Sigmoid colon (tissue), 3 donors: ENCODE results near the gene KRTAP12-3.

ENCODE experiments used
- POLR2A ChIP-seq, 2 donors: fragments of 450-650 bp; IDR thresholded peaks; one replicate each; pipeline ENCODE4 v1.6.1; 2016; ENCODE audit warnings: antibody characterized with exemption in 2 of 2, mild to moderate bottlenecking in 2 of 2, moderate library complexity in 2 of 2
- TF ChIP-seq, protein P1 (sequence below), 4 experiments: fragments of 450-650 bp in 3 of 4; fragments of 200-600 bp in 1 of 4; IDR thresholded peaks; one replicate each; pipeline ENCODE4 v1.5.1; 2016 to 2019; ENCODE audit warnings: antibody characterized with exemption in 4 of 4, mild to moderate bottlenecking in 3 of 4, moderate library complexity in 2 of 4

DNA sequence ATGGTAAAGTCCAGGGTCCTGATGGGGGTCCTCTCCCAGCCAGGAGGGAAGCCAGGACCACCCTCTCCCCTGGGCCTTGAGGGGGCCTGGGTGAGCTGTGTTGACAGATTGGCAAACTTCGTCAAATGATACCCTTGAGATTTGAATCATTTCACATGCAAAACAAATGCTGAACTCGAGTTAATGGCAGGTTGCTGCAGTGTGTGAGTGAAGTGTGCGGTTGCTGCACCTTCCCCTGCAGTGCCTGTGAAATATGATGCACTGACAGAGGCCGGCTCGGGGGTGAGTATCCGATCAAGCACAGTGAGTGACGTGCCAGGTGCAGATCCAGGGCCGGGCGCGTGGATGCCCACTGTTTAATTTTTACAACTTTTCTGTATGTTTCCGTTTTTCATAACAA, 29.9 kb downstream of the KRTAP12-3 start:
- TF ChIP-seq, protein P1, sequence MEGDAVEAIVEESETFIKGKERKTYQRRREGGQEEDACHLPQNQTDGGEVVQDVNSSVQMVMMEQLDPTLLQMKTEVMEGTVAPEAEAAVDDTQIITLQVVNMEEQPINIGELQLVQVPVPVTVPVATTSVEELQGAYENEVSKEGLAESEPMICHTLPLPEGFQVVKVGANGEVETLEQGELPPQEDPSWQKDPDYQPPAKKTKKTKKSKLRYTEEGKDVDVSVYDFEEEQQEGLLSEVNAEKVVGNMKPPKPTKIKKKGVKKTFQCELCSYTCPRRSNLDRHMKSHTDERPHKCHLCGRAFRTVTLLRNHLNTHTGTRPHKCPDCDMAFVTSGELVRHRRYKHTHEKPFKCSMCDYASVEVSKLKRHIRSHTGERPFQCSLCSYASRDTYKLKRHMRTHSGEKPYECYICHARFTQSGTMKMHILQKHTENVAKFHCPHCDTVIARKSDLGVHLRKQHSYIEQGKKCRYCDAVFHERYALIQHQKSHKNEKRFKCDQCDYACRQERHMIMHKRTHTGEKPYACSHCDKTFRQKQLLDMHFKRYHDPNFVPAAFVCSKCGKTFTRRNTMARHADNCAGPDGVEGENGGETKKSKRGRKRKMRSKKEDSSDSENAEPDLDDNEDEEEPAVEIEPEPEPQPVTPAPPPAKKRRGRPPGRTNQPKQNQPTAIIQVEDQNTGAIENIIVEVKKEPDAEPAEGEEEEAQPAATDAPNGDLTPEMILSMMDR (IDR thresholded peaks at IDR 0.05): no peak
- no peak for TF ChIP-seq POLR2A (IDR thresholded peaks at IDR 0.05)
